ENCODE measurements around the gene GSTP1.
A peak's percentile ranks its signal among the peaks of the same experiment; 100 is the strongest.
"Not testable (repeated sequence)": the region's sequence is repeated elsewhere in the genome, so short reads cannot be mapped to it uniquely, and the experiment has no call there.

The GSTP1 gene

GRCh38 chr11:67615728-67616430, 32.3 kb downstream of the GSTP1 start:
- TF ChIP-seq, protein P1, sequence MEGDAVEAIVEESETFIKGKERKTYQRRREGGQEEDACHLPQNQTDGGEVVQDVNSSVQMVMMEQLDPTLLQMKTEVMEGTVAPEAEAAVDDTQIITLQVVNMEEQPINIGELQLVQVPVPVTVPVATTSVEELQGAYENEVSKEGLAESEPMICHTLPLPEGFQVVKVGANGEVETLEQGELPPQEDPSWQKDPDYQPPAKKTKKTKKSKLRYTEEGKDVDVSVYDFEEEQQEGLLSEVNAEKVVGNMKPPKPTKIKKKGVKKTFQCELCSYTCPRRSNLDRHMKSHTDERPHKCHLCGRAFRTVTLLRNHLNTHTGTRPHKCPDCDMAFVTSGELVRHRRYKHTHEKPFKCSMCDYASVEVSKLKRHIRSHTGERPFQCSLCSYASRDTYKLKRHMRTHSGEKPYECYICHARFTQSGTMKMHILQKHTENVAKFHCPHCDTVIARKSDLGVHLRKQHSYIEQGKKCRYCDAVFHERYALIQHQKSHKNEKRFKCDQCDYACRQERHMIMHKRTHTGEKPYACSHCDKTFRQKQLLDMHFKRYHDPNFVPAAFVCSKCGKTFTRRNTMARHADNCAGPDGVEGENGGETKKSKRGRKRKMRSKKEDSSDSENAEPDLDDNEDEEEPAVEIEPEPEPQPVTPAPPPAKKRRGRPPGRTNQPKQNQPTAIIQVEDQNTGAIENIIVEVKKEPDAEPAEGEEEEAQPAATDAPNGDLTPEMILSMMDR (IDR thresholded peaks at IDR 0.05; ENCODE audit: low read depth, low read length), result no peak
- peaks cover 3% of the 10 kb centered on the region; the same call in 1 of the 2 replicates for H3K4me1 ChIP-seq
- no peaks in the 10 kb centered on the region for H3K27me3 ChIP-seq
- no peak overlapping the region for H3K4me3 ChIP-seq (ENCODE audit: low read depth, low read length)
- DNase-seq, result no peak
- no peaks in the 10 kb centered on the region for H3K9me3 ChIP-seq
- H3K36me3 ChIP-seq, result peaks cover 12% of the 10 kb centered on the region

DNA sequence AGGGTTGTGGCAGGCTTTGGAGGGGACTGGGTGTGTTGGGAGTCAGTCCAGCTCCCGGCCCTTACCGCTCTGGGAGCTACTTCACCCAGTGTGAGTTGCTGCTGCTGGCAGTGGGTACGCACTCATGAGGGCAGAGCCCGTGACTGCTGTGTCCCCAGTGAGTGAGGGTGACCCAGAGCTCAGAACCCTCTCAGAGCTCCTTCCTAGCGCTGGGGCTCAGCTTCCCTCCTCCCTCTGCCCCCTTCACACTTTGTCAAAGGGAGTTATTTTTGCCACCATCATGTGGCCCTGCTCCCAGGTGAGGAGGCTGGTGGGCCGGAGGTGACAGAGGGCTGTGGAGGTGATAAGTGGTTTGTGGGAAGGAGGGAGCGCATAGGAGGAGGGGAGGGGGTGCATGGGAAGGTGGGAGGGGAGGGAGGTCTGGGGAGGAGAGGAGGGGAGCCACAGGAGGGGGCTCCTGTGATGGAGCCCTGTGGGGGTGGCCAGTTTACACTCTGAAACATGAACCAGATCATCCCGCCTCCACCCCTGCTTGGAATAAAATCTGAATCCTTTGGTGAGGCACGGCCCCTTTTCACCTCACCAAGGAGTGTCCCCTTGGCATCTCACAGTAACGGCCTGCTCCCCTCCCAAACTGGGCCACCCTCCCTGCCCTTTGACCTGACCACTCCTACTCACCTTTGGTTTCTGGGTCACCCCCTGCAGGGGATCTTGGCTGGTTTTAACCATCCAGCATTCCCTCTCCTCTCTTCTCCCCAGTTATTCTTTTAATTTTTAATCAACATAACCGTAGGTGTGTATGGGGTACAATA, 33.0 kb downstream of the GSTP1 start:
- peaks cover 4% of the 10 kb centered on the region for H3K36me3 ChIP-seq
- no peaks in the 10 kb centered on the region for H3K9me3 ChIP-seq
- no peak overlapping the region for H3K4me3 ChIP-seq (ENCODE audit: low read depth, low read length)
- no peak for DNase-seq
- no peaks in the 10 kb centered on the region for H3K27me3 ChIP-seq
- H3K4me1 ChIP-seq, result peaks cover 3% of the 10 kb centered on the region; the same call in 1 of the 2 replicates
- TF ChIP-seq, protein P1 (IDR thresholded peaks at IDR 0.05; ENCODE audit: low read depth, low read length), result no peak

- H3K9me3 ChIP-seq, result no peaks in the 10 kb centered on the region
- H3K4me1 ChIP-seq, result peaks cover 3% of the 10 kb centered on the region; the same call in 1 of the 2 replicates
- no peak overlapping the region for H3K4me3 ChIP-seq (ENCODE audit: low read depth, low read length)
- H3K36me3 ChIP-seq, result no peaks in the 10 kb centered on the region; the same call in 1 of the 2 replicates
- DNase-seq, result no peak
- TF ChIP-seq, protein P1 (IDR thresholded peaks at IDR 0.05; ENCODE audit: low read depth, low read length), result no peak
- H3K27me3 ChIP-seq, result no peaks in the 10 kb centered on the region
These were observed 33.8 kb downstream of the GSTP1 start for GRCh38 chr11:67617243-67617953.

DNA sequence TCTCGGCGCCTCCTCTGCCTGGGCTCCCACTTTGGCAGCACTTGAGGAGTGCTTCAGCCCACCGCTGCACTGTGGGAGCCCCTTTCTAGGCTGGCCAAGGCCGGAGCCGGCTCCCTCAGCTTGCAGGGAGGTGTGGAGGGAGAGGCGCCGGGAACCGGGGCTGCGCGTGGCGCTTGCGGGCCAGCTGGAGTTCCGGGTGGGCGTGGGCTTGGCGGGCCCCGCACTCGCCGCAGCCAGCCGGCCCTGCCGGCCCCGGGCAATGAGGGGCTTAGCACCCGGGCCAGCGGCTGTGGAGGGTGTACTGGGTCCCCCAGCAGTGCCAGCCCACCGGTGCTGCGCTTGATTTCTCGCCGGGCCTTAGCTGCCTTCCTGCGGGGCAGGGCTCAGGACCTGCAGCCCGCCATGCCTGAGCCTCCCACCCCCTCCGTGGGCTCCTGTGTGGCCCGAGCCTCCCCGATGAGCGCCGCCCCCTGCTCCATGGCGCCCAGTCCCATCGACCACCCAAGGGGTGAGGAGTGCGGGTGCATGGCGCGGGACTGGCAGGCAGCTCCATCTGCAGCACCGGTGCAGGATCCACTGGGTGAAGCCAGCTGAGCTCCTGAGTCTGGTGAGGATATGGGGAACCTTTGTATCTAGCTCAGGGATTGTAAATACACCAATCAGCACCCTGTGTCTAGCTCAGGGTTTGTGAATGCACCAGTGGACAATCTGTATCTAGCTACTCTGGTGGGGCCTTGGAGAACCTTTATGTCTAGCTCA, 35.5 kb downstream of the GSTP1 start:
- not testable (repeated sequence) for H3K4me3 ChIP-seq (ENCODE audit: low read depth, low read length); H3K9me3 ChIP-seq; H3K36me3 ChIP-seq; H3K27me3 ChIP-seq; H3K4me1 ChIP-seq; DNase-seq

DNA sequence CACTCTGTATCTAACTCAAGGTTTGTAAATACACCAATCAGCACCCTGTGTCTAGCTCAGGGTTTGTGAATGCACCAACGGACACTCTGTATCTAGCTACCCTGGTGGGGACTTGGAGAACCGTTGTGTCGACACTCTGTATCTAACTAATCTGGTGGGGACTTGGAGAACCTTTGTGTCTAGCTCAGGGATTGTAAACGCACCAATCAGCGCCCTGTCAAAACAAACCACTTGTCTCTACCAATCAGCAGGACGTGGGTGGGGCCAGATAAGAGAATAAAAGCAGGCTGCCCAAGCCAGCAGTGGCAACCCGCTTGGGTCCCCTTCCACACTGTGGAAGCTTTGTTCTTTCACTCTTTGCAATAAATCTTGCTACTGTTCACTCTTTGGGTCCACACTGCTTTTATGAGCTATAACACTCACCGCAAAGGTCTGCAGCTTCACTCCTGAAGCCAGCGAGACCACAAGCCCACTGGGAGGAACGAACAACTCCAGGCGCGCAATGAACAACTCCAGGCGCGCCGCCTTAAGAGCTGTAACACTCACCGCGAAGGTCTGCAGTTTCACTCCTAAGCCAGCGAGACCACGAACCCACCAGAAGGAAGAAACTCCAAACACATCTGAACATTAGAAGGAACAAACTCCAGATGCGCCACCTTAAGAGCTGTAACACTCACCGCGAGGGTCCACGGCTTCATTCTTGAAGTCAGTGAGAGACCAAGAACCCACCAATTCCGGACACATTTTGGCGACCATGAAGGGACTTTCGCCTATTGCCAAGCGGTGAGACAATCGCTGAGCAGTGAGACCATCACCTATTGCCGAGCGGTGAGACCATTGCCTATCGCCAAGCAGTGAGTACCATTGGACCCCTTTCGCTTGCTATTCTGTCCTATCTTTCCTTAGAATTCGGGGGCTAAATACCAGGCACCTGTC, 36.3 kb downstream of the GSTP1 start:
- H3K9me3 ChIP-seq, H3K4me1 ChIP-seq, H3K36me3 ChIP-seq, DNase-seq, H3K27me3 ChIP-seq: not testable (repeated sequence)
- peak overlapping the region; percentile 61 for H3K4me3 ChIP-seq (ENCODE audit: low read depth, low read length)

GRCh38 chr11:67620621-67621020, 37.0 kb downstream of the GSTP1 start:
- H3K9me3 ChIP-seq, H3K36me3 ChIP-seq, H3K27me3 ChIP-seq, H3K4me1 ChIP-seq: not testable (repeated sequence)
- peak; percentile 67 for DNase-seq
- peak overlapping the region; percentile 61 for H3K4me3 ChIP-seq (ENCODE audit: low read depth, low read length)

GRCh38 chr11:67621928-67622327, 38.3 kb downstream of the GSTP1 start:
- H3K36me3 ChIP-seq; H3K27me3 ChIP-seq; H3K4me3 ChIP-seq (ENCODE audit: low read depth, low read length); H3K4me1 ChIP-seq; H3K9me3 ChIP-seq; DNase-seq: not testable (repeated sequence)

- H3K9me3 ChIP-seq; DNase-seq; H3K27me3 ChIP-seq; H3K4me1 ChIP-seq; H3K4me3 ChIP-seq (ENCODE audit: low read depth, low read length); H3K36me3 ChIP-seq: not testable (repeated sequence)
These were observed 39.3 kb downstream of the GSTP1 start for GRCh38 chr11:67622905-67623304.

GRCh38 chr11:67623795-67624194, 40.2 kb downstream of the GSTP1 start:
- H3K27me3 ChIP-seq; H3K4me3 ChIP-seq (ENCODE audit: low read depth, low read length): not testable (repeated sequence)

GRCh38 chr11:67626131-67626833, 42.7 kb downstream of the GSTP1 start:
- not testable (repeated sequence) for H3K27me3 ChIP-seq; DNase-seq; H3K36me3 ChIP-seq; H3K9me3 ChIP-seq; H3K4me3 ChIP-seq (ENCODE audit: low read depth, low read length); H3K4me1 ChIP-seq

More at GRCh38 chr11:67623795-67624194, 40.2 kb downstream of the GSTP1 start:
- H3K36me3 ChIP-seq, H3K9me3 ChIP-seq, H3K4me1 ChIP-seq, DNase-seq: not testable (repeated sequence)
